ENCODE results near the gene RIPPLY2.

The RIPPLY2 gene

GRCh38 chr6:83905648-83906047, 52.5 kb downstream of the RIPPLY2 start:
- DNase-seq (ENCODE audit: low read depth): no peak
